ENCODE measurements around the gene SAP30BP.

SAP30BP gene

GRCh38 chr17:75691801-75692626 lies 24.9 kb downstream of the SAP30BP start:
- DNase-seq, result no peak

GRCh38 chr17:75692976-75693375 lies 25.8 kb downstream of the SAP30BP start:
- peak in 1 of 2 experiments; percentile 23 for DNase-seq

- peak; percentile 73 to 85 for DNase-seq
Measured at GRCh38 chr17:75693500-75694481, 26.7 kb downstream of the SAP30BP start.

- no peak for DNase-seq
Measured at GRCh38 chr17:75694536-75694935, 27.4 kb downstream of the SAP30BP start.

GRCh38 chr17:75695141-75695829 lies 28.1 kb downstream of the SAP30BP start:
- DNase-seq, result no peak

GRCh38 chr17:75695830-75696271 lies 28.7 kb downstream of the SAP30BP start:
- DNase-seq, result no peak

- no peak for DNase-seq
Measured at GRCh38 chr17:75697651-75698291, 30.6 kb downstream of the SAP30BP start.

- no peak for DNase-seq
Measured at GRCh38 chr17:75698659-75699058, 31.5 kb downstream of the SAP30BP start.

- no peak for DNase-seq
Measured at GRCh38 chr17:75701288-75701687, 34.1 kb downstream of the SAP30BP start.

GRCh38 chr17:75703191-75703590 lies 36.1 kb downstream of the SAP30BP start:
- DNase-seq, result no peak

GRCh38 chr17:75703591-75703990 lies 36.5 kb downstream of the SAP30BP start:
- DNase-seq, result no peak

- no peak for DNase-seq
Measured at GRCh38 chr17:75704963-75705875, 38.1 kb downstream of the SAP30BP start.

- no peak for DNase-seq
Measured at GRCh38 chr17:75706042-75706728, 39.0 kb downstream of the SAP30BP start.

GRCh38 chr17:75707079-75707571 lies 40.0 kb downstream of the SAP30BP start:
- no peak for DNase-seq

- no peak for DNase-seq
Measured at GRCh38 chr17:75712446-75712845, 45.3 kb downstream of the SAP30BP start.

GRCh38 chr17:75719732-75720131 lies 52.6 kb downstream of the SAP30BP start:
- DNase-seq, result no peak

- DNase-seq, result no peak
Measured at GRCh38 chr17:75720656-75721462, 53.7 kb downstream of the SAP30BP start, which contains the start of gene ITGB4. TSS of gene ITGB4 (plus strand) at chr17:75721459. CDS start at chr17:75724704, 3,245 bp downstream.

GRCh38 chr17:75721463-75722011 lies 54.4 kb downstream of the SAP30BP start:
- no peak for DNase-seq

GRCh38 chr17:75722076-75722475 lies 54.9 kb downstream of the SAP30BP start:
- no peak for DNase-seq
